ENCODE results near the gene C6orf62. TPM values are rescaled to one million over a fixed set of nuclear protein-coding genes. Genes with fewer than 3 reads are reported as not detected.
A peak's percentile ranks its signal among the peaks of the same experiment; 100 is the strongest.
"Not testable (repeated sequence)": the region's sequence is repeated elsewhere in the genome, so short reads cannot be mapped to it uniquely, and the experiment has no call there.

C6orf62 gene
- total RNA-seq, 1 donor from 2014 or later: 111 TPM

- peak; percentile 98 for DNase-seq
Measured at GRCh38 chr6:24666641-24667377, 52.1 kb downstream of the C6orf62 start, which contains the start of the genes ACOT13 and TDP2. Gene ACOT13, plus strand, starts transcription at chr6:24667077. Its CDS starts 187 bp downstream, at chr6:24667264. Gene TDP2, minus strand, starts transcription at chr6:24666899. Its CDS starts 37 bp downstream, at chr6:24666862.

GRCh38 chr6:24666097-24666640 lies 52.8 kb downstream of the C6orf62 start:
- peak; percentile 61 for DNase-seq

GRCh38 chr6:24664046-24664987 lies 54.6 kb downstream of the C6orf62 start:
- no peak for DNase-seq

- DNase-seq: no peak
Measured at GRCh38 chr6:24663189-24663588, 55.8 kb downstream of the C6orf62 start.

- no peak for DNase-seq
Measured at GRCh38 chr6:24662236-24662635, 56.7 kb downstream of the C6orf62 start.

- DNase-seq: not testable (repeated sequence)
Measured at GRCh38 chr6:24661759-24662158, 57.2 kb downstream of the C6orf62 start.

- no peak for DNase-seq
Measured at GRCh38 chr6:24660105-24660504, 58.8 kb downstream of the C6orf62 start.

- no peak for DNase-seq
Measured at GRCh38 chr6:24659561-24659960, 59.4 kb downstream of the C6orf62 start.

- no peak for DNase-seq
Measured at GRCh38 chr6:24658573-24659560, 60.1 kb downstream of the C6orf62 start.

- DNase-seq: no peak
Measured at GRCh38 chr6:24655215-24655614, 63.7 kb downstream of the C6orf62 start.

Other genes starting within 250 kb of the C6orf62 start
- 0.05 and 0.17 TPM in 2 replicates for gene GPLD1, start 229.6 kb downstream of the C6orf62 start, total RNA-seq
- gene ALDH5A1, start 224.2 kb downstream of the C6orf62 start, total RNA-seq: 1.0 and 1.2 TPM in 2 replicates
- gene KIAA0319, start 73.0 kb downstream of the C6orf62 start, total RNA-seq: 0.05 TPM in 1 of 2 replicates, not detected in the other
- 27.2 and 35.6 TPM in 2 replicates for gene TDP2, start 52.3 kb downstream of the C6orf62 start, total RNA-seq
- 3.7 and 9.2 TPM in 2 replicates for gene ACOT13, start 52.1 kb downstream of the C6orf62 start, total RNA-seq
- 20.8 and 35.9 TPM in 2 replicates for gene GMNN, start 55.8 kb upstream of the C6orf62 start, total RNA-seq
- gene ARMH2, start 79.8 kb upstream of the C6orf62 start, total RNA-seq: not detected in 2 replicates
- gene RIPOR2, start 216.8 kb upstream of the C6orf62 start, total RNA-seq: under 0.01 TPM in 1 of 2 replicates, not detected in the other